MM.1S (cell line): ENCODE results near the gene PLA2G2E.

Source experiments
- EZH2 ChIP-seq: fragments of 300-600 bp; sonication (generic); optimal IDR thresholded peaks from 2 replicates; pipeline ENCODE3; 2017; ENCODE audit warnings: low read depth, mild to moderate bottlenecking, antibody characterized with exemption, low read length, mixed read lengths
- EZH2phosphoT487 ChIP-seq: fragments of 300-600 bp; sonication (generic); IDR thresholded peaks from 2 replicates; pipeline ENCODE4 v1.6.1; 2018; ENCODE audit warnings: antibody characterized with exemption, low read length
- TF ChIP-seq, protein P1 (sequence below): fragments of 300-600 bp; sonication (generic); IDR thresholded peaks from 2 replicates; pipeline ENCODE4 v1.5.1; 2016; ENCODE audit warnings: antibody characterized with exemption, low read length, mixed read lengths

DNA sequence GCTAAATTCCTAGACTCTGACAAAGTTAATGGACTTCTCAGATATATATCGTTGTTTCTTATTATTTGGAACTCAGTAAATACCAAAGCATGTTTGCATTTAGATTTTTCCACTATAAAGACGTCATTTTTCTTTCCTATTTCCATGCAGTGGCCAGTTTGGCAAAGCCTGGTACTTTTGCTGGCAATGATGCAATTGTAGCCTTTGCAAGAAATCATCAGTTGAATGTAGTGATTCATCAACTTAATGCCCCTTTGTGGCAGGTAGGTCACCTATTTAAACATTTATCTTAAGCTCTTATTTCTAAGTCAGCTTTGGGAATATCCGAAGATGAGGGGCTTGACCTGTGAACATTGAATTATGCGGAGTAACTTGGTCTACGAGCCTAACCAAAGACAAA is 29.2 kb downstream of the PLA2G2E start:
- TF ChIP-seq, protein P1, sequence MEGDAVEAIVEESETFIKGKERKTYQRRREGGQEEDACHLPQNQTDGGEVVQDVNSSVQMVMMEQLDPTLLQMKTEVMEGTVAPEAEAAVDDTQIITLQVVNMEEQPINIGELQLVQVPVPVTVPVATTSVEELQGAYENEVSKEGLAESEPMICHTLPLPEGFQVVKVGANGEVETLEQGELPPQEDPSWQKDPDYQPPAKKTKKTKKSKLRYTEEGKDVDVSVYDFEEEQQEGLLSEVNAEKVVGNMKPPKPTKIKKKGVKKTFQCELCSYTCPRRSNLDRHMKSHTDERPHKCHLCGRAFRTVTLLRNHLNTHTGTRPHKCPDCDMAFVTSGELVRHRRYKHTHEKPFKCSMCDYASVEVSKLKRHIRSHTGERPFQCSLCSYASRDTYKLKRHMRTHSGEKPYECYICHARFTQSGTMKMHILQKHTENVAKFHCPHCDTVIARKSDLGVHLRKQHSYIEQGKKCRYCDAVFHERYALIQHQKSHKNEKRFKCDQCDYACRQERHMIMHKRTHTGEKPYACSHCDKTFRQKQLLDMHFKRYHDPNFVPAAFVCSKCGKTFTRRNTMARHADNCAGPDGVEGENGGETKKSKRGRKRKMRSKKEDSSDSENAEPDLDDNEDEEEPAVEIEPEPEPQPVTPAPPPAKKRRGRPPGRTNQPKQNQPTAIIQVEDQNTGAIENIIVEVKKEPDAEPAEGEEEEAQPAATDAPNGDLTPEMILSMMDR, result no peak
- TF ChIP-seq EZH2phosphoT487 (no peak), EZH2 (no peak)
